Mesenchymal stem cell (in vitro differentiated cells and primary cell): ENCODE data around the gene RGS7.
"Not testable (repeated sequence)": the region's sequence is repeated elsewhere in the genome, so short reads cannot be mapped to it uniquely, and the experiment has no call there.

Experiments used
- DNase-seq: peaks from one replicate; pipeline ENCODE4 v3.0.0-alpha.2; 2013
- H2AFZ ChIP-seq: one replicate; pipeline ENCODE4 v1.6.1; 2013; ENCODE audit warnings: low read depth, mild to moderate bottlenecking, control low read depth, inconsistent platforms, low read length, moderate library complexity
- H2AK5ac ChIP-seq: 2 replicates; pipeline ENCODE4 v1.6.1; 2013; ENCODE audit warnings: low read length, moderate library complexity, mild to moderate bottlenecking, inconsistent platforms; ENCODE audit not compliant: severe bottlenecking
- H2BK120ac ChIP-seq: one replicate; pipeline ENCODE4 v1.6.1; 2013; ENCODE audit warnings: low read depth, mild to moderate bottlenecking, inconsistent platforms, low read length, moderate library complexity
- H2BK12ac ChIP-seq, 2 experiments: one replicate each; pipeline ENCODE4 v1.6.1; 2013; ENCODE audit warnings: inconsistent platforms in 2 of 2, low read length in 2 of 2, mild to moderate bottlenecking in 2 of 2, moderate library complexity in 2 of 2, control low read depth in 1 of 2
- H2BK15ac ChIP-seq: one replicate; pipeline ENCODE4 v1.6.1; 2013; ENCODE audit warnings: mild to moderate bottlenecking, low read depth, inconsistent platforms; ENCODE audit not compliant: poor library complexity, severe bottlenecking
- H2BK5ac ChIP-seq: 2 replicates; pipeline ENCODE4 v1.6.1; 2013; ENCODE audit warnings: low read depth, mild to moderate bottlenecking, low read length, control low read depth, inconsistent platforms; ENCODE audit not compliant: poor library complexity, severe bottlenecking
- H3K14ac ChIP-seq, 2 experiments: one replicate each; pipeline ENCODE4 v1.6.1; 2013; ENCODE audit warnings: inconsistent platforms in 2 of 2, low read length in 2 of 2, control low read depth in 1 of 2, mild to moderate bottlenecking in 1 of 2, moderate library complexity in 1 of 2
- H3K18ac ChIP-seq, 2 experiments: one replicate each; pipeline ENCODE4 v1.6.1; 2013; ENCODE audit warnings: inconsistent platforms in 2 of 2, low read length in 2 of 2, control low read depth in 1 of 2, low read depth in 1 of 2, mild to moderate bottlenecking in 1 of 2
- H3K23ac ChIP-seq, 2 experiments: one replicate each; pipeline ENCODE4 v1.6.1; 2013; ENCODE audit warnings: inconsistent platforms in 2 of 2, low read length in 2 of 2, mild to moderate bottlenecking in 2 of 2, moderate library complexity in 2 of 2, control low read depth in 1 of 2
- H3K27ac ChIP-seq: 2 replicates; pipeline ENCODE4 v1.5.1; 2013; ENCODE audit warnings: mild to moderate bottlenecking, moderate library complexity, low read length, control low read depth, inconsistent platforms; ENCODE audit not compliant: poor library complexity, severe bottlenecking
- H3K27me3 ChIP-seq, 2 experiments: 2 replicates each; pipeline versions ENCODE4 v1.6.1 to v1.7.0; 2013; ENCODE audit warnings: low read length in 2 of 2, mild to moderate bottlenecking in 2 of 2, moderate library complexity in 2 of 2, control low read depth in 1 of 2, inconsistent platforms in 1 of 2; ENCODE audit not compliant: control insufficient read depth in 1 of 2, insufficient read depth in 1 of 2
- H3K36me3 ChIP-seq, 2 experiments: 2 replicates each; pipeline versions ENCODE4 v1.6.1 to v1.7.0; 2013; ENCODE audit warnings: low read length in 2 of 2, control low read depth in 1 of 2, inconsistent platforms in 1 of 2, low read depth in 1 of 2, mild to moderate bottlenecking in 1 of 2; ENCODE audit not compliant: insufficient read depth in 2 of 2, control insufficient read depth in 1 of 2
- H3K4ac ChIP-seq, 2 experiments: one replicate each; pipeline ENCODE4 v1.6.1; 2013; ENCODE audit warnings: inconsistent platforms in 2 of 2, low read length in 2 of 2, mild to moderate bottlenecking in 2 of 2, moderate library complexity in 2 of 2, control low read depth in 1 of 2, low read depth in 1 of 2
- H3K4me1 ChIP-seq: 2 replicates; pipeline ENCODE4 v1.6.1; 2013; ENCODE audit warnings: low read depth, low read length, control low read depth; ENCODE audit not compliant: control insufficient read depth, insufficient read depth
- H3K4me2 ChIP-seq: 2 replicates; pipeline ENCODE4 v1.6.1; 2013; ENCODE audit warnings: low read length, mild to moderate bottlenecking, inconsistent platforms; ENCODE audit not compliant: poor library complexity, severe bottlenecking
- H3K4me3 ChIP-seq, 2 experiments: 2 replicates each; pipeline versions ENCODE4 v1.5.1 to v1.7.0; 2013; ENCODE audit warnings: low read length in 2 of 2, mild to moderate bottlenecking in 2 of 2, control low read depth in 1 of 2, low read depth in 1 of 2; ENCODE audit not compliant: insufficient read depth in 1 of 2
- H3K79me1 ChIP-seq: replicated peaks from 2 replicates; pipeline ENCODE4 v1.6.1; 2013; ENCODE audit warnings: mild to moderate bottlenecking, control low read depth, low read length, inconsistent platforms; ENCODE audit not compliant: poor library complexity, severe bottlenecking
- H3K9ac ChIP-seq: 2 replicates; pipeline ENCODE4 v1.7.0; 2013; ENCODE audit warnings: mild to moderate bottlenecking, low read length, moderate library complexity
- H3K9me3 ChIP-seq: 2 replicates; pipeline ENCODE4 v1.7.0; 2013; ENCODE audit warnings: mild to moderate bottlenecking, low read length; ENCODE audit not compliant: control insufficient read depth
- H4K8ac ChIP-seq: one replicate; pipeline ENCODE4 v1.6.1; 2013; ENCODE audit warnings: inconsistent platforms, mild to moderate bottlenecking, low read length, moderate library complexity
- H4K91ac ChIP-seq: one replicate; pipeline ENCODE4 v1.6.1; 2013; ENCODE audit warnings: mild to moderate bottlenecking, low read length, inconsistent platforms
- WGBS: methylation state at CpG from one replicate; pipeline ENCODE4 v1.1.7; 2013; ENCODE audit warnings: mixed read lengths; 5-methylcytosine and 5-hydroxymethylcytosine counted together

Gene RGS7

DNA sequence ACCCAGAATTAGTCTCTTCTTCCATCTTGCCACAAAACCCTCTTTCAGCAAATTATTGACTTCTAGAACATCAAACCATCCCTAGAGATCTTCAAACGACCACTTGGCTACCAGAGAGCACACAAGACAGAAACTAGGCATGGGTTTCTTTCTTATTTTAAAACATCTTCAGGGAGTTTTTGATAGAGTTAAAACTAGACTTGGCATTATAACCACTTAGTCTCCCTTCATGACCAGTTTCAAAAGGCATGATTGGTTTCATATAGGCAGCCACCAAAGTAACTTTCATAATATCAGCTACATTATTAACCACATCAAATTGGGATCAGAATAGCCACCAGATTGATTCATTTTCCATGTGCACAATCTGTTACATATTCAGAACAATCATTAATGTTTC, 376.7 kb downstream of the RGS7 start:
- H2BK120ac ChIP-seq, result no peak overlapping the region
- H4K91ac ChIP-seq, result no peak overlapping the region
- no peak for DNase-seq
- H3K23ac ChIP-seq, result no peak overlapping the region
- H3K9me3 ChIP-seq, result no peaks in the 10 kb centered on the region
- H3K4me3 ChIP-seq, result no peak overlapping the region
- H3K4me2 ChIP-seq, result no peak overlapping the region
- no peak overlapping the region for H4K8ac ChIP-seq
- H3K18ac ChIP-seq, result no peak overlapping the region
- no peak overlapping the region for H2BK5ac ChIP-seq
- no peak overlapping the region for H3K4ac ChIP-seq
- H3K4me1 ChIP-seq, result no peaks in the 10 kb centered on the region
- no peak overlapping the region for H3K9ac ChIP-seq
- no peak overlapping the region for H2BK15ac ChIP-seq
- no peak overlapping the region for H2BK12ac ChIP-seq
- no peak overlapping the region for H3K27ac ChIP-seq
- H3K27me3 ChIP-seq, result no peaks in the 10 kb centered on the region
- H3K14ac ChIP-seq, result no peak overlapping the region
- no peak overlapping the region for H2AFZ ChIP-seq
- H3K36me3 ChIP-seq, result no peaks in the 10 kb centered on the region
- no CpG with 5 or more reads among the region's 1 CpG for WGBS
- H2AK5ac ChIP-seq, result no peak overlapping the region
- no peaks in the 10 kb centered on the region for H3K79me1 ChIP-seq

DNA sequence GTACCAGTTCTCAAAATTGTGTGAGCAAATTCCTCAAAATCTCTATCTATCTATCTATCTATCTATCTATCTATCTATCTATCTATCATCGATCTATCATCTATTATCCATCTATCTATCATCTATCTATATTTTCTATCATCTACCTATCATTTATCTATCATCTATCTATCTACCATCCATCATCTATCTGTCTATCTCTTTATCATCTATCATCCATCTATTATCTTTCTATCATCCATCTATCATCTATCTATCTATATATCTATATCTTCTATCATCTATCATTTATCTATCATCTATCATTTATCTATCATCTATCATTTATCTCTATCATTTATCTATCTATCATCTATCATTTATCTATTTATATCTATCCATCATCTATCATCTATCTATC, 380.3 kb downstream of the RGS7 start:
- 88% methylated on average over 1 of the region's 1 CpG for WGBS
- Histone ChIP-seq H3K9ac (no peak overlapping the region), H4K91ac (no peak overlapping the region), H3K18ac (no peak overlapping the region), H2BK120ac (no peak overlapping the region), H3K79me1 (no peaks in the 10 kb centered on the region), H2AFZ (no peak overlapping the region), H2BK12ac (no peak overlapping the region), H2BK5ac (no peak overlapping the region), H2AK5ac (no peak overlapping the region), H3K14ac (no peak overlapping the region), H3K4me1 (no peaks in the 10 kb centered on the region), H3K36me3 (no peaks in the 10 kb centered on the region), H3K23ac (no peak overlapping the region), H3K9me3 (no peaks in the 10 kb centered on the region), H3K4me3 (no peak overlapping the region), H2BK15ac (no peak overlapping the region), H3K27me3 (no peaks in the 10 kb centered on the region), H3K4ac (no peak overlapping the region), H4K8ac (no peak overlapping the region), H3K4me2 (no peak overlapping the region), H3K27ac (no peak overlapping the region)
- DNase-seq, result no peak

DNA sequence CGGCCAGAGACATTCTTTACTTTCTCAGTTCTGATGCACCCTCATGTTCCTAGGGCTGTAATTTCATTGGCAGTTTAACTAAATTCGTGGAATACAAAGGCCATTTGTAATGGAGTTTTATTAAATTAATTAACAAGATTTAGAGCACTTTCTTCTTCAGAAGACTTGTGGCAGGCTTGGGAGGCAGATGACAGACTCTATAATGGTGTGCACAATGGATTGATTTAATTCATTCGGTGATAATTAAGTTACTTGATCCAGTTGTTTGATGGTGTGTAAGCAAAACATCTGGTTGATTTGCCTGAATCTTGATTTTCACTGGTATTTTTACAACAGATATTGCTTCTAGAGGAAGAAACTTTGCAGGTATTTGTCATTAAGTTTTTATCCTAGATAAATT, 383.1 kb downstream of the RGS7 start:
- no peak overlapping the region for H4K91ac ChIP-seq
- H2BK12ac ChIP-seq, result no peak overlapping the region
- no peak overlapping the region for H3K23ac ChIP-seq
- no peak overlapping the region for H3K14ac ChIP-seq
- no peak overlapping the region for H2BK5ac ChIP-seq
- H3K18ac ChIP-seq, result no peak overlapping the region
- H2BK15ac ChIP-seq, result no peak overlapping the region
- H2BK120ac ChIP-seq, result no peak overlapping the region
- H3K27me3 ChIP-seq, result no peaks in the 10 kb centered on the region
- no peak overlapping the region for H3K27ac ChIP-seq
- no peaks in the 10 kb centered on the region for H3K36me3 ChIP-seq
- H3K4me2 ChIP-seq, result no peak overlapping the region
- WGBS, result 100% methylated on average over 1 of the region's 3 CpGs
- no peaks in the 10 kb centered on the region for H3K4me1 ChIP-seq
- no peak overlapping the region for H4K8ac ChIP-seq
- no peak overlapping the region for H2AK5ac ChIP-seq
- no peak overlapping the region for H2AFZ ChIP-seq
- no peak overlapping the region for H3K9ac ChIP-seq
- DNase-seq, result no peak
- H3K9me3 ChIP-seq, result no peaks in the 10 kb centered on the region
- no peak overlapping the region for H3K4ac ChIP-seq
- no peak overlapping the region for H3K4me3 ChIP-seq
- no peaks in the 10 kb centered on the region for H3K79me1 ChIP-seq

DNA sequence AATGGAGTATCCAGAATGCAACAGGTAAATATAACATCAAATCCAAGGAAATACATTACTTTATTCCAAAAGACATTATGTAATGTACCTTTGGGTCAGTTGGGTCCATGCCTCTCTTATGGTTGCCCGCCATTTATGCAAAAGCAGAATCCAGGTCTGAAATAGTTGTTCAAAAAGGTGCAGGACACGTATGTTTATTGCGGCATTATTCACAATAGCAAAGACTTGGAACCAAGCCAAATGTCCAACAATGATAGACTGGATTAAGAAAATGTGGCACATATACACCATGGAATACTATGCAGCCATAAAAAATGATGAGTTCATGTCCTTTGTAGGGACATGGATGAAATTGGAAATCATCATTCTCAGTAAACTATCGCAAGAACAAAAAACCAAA, 384.9 kb downstream of the RGS7 start:
- H2AK5ac ChIP-seq, H3K36me3 ChIP-seq, H3K4me3 ChIP-seq, H3K14ac ChIP-seq, H2AFZ ChIP-seq, H3K9me3 ChIP-seq, H3K79me1 ChIP-seq, DNase-seq, H3K4ac ChIP-seq, H3K4me2 ChIP-seq, H2BK12ac ChIP-seq, H3K9ac ChIP-seq, H4K8ac ChIP-seq, H3K18ac ChIP-seq, H3K23ac ChIP-seq, H3K4me1 ChIP-seq, H2BK5ac ChIP-seq, H3K27ac ChIP-seq, H4K91ac ChIP-seq, H3K27me3 ChIP-seq, H2BK15ac ChIP-seq, H2BK120ac ChIP-seq: not testable (repeated sequence)
- 83% methylated on average over 1 of the region's 4 CpGs for WGBS
